OCI-LY1 (cell line): ENCODE measurements around the gene LBX2.

Experiments used
- EZH2 ChIP-seq: fragments of 200-600 bp; sonication (generic), shearing (Covaris generic); IDR thresholded peaks from 2 replicates; pipeline ENCODE4 v1.8.0; 2017; ENCODE audit warnings: borderline replicate concordance, mixed run types, mild to moderate bottlenecking, antibody characterized with exemption, low read length, moderate library complexity, mixed read lengths
- TF ChIP-seq, protein P1 (sequence below): fragments of 200-600 bp; sonication (generic), shearing (Covaris generic); IDR thresholded peaks from 2 replicates; pipeline ENCODE4 v1.5.1; 2017; ENCODE audit warnings: mild to moderate bottlenecking, antibody characterized with exemption, low read length, moderate library complexity, mixed read lengths

DNA sequence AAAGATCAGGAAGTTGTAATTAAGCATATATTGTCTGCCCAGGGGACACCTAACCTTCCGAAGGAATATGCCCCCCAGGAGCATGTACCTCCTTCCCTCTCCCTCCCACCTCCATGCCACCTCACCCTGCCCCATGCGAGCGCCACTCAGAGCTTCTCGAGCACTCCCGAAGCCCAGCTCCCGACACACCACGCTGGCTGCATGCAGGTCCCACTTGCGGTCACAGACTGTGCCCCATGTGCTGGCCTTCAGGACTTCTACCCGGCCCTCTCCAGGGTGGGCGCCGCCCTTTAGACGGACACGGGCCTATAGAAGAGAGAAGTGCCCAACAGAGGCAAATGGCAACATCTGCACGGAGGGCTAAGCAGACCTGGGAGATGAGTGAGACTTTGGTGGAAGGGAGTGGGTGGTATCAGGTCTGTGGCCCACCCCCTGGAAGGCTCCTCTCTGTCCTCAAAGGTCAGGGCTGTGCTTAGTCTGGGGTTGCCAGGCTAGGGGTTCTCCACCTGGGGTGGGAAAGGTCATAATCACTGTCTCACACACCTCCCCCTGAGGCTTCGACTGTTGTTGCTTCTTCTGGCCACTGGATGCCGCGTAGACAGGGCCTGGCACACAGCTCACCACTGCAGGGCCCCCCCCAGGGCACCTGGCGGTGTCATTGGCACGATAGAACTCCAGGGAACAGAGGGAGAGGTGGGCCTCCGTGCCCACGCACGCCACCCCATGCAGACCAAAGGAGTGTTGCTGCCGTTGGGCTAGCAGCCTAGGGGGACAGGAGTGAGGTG, 37.0 kb upstream of the LBX2 start:
- TF ChIP-seq, protein P1, sequence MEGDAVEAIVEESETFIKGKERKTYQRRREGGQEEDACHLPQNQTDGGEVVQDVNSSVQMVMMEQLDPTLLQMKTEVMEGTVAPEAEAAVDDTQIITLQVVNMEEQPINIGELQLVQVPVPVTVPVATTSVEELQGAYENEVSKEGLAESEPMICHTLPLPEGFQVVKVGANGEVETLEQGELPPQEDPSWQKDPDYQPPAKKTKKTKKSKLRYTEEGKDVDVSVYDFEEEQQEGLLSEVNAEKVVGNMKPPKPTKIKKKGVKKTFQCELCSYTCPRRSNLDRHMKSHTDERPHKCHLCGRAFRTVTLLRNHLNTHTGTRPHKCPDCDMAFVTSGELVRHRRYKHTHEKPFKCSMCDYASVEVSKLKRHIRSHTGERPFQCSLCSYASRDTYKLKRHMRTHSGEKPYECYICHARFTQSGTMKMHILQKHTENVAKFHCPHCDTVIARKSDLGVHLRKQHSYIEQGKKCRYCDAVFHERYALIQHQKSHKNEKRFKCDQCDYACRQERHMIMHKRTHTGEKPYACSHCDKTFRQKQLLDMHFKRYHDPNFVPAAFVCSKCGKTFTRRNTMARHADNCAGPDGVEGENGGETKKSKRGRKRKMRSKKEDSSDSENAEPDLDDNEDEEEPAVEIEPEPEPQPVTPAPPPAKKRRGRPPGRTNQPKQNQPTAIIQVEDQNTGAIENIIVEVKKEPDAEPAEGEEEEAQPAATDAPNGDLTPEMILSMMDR = peak; percentile 14; the same call in 1 of the 2 replicates
- no peak for TF ChIP-seq EZH2
